ENCODE measurements around the gene ADAMTS17. TPM values are rescaled to one million over a fixed set of nuclear protein-coding genes. Genes with fewer than 3 reads are reported as not detected.
A peak's percentile ranks its signal among the peaks of the same experiment; 100 is the strongest.

Gene ADAMTS17
- total RNA-seq, 1 donor from 2014 or later: 2.3 TPM

- Histone ChIP-seq H3K36me3 (ENCODE audit: control insufficient read depth, insufficient read depth, low read length) (no peaks in the 10 kb centered on the region), H3K27me3 (ENCODE audit: control insufficient read depth, insufficient read depth, low read length) (no peaks in the 10 kb centered on the region), H3K4me3 (ENCODE audit: low read depth, low read length) (no peak overlapping the region)
- DNase-seq (ENCODE audit: low read depth): no peak
- no peak for TF ChIP-seq CTCF (IDR thresholded peaks at IDR 0.05; ENCODE audit: insufficient read depth, low read length, poor library complexity, severe bottlenecking)
Measured at GRCh38 chr15:99999282-100000070, 342.3 kb downstream of the ADAMTS17 start.

GRCh38 chr15:99998661-99999101, 343.1 kb downstream of the ADAMTS17 start:
- no peak for TF ChIP-seq CTCF (IDR thresholded peaks at IDR 0.05; ENCODE audit: insufficient read depth, low read length, poor library complexity, severe bottlenecking)
- H3K27me3 ChIP-seq (ENCODE audit: control insufficient read depth, insufficient read depth, low read length): no peaks in the 10 kb centered on the region
- H3K36me3 ChIP-seq (ENCODE audit: control insufficient read depth, insufficient read depth, low read length): no peaks in the 10 kb centered on the region
- H3K4me3 ChIP-seq (ENCODE audit: low read depth, low read length): no peak overlapping the region
- peak; percentile 2 for DNase-seq (ENCODE audit: low read depth)

GRCh38 chr15:99997112-99997651, 344.6 kb downstream of the ADAMTS17 start:
- Histone ChIP-seq H3K4me3 (ENCODE audit: low read depth, low read length) (no peak overlapping the region), H3K27me3 (ENCODE audit: control insufficient read depth, insufficient read depth, low read length) (no peaks in the 10 kb centered on the region), H3K36me3 (ENCODE audit: control insufficient read depth, insufficient read depth, low read length) (no peaks in the 10 kb centered on the region)
- TF ChIP-seq CTCF (IDR thresholded peaks at IDR 0.05; ENCODE audit: insufficient read depth, low read length, poor library complexity, severe bottlenecking): no peak
- DNase-seq (ENCODE audit: low read depth): no peak

GRCh38 chr15:99996660-99997059, 345.1 kb downstream of the ADAMTS17 start:
- no peak overlapping the region for H3K4me3 ChIP-seq (ENCODE audit: low read depth, low read length)
- DNase-seq (ENCODE audit: low read depth): no peak
- no peaks in the 10 kb centered on the region for H3K36me3 ChIP-seq (ENCODE audit: control insufficient read depth, insufficient read depth, low read length)
- no peaks in the 10 kb centered on the region for H3K27me3 ChIP-seq (ENCODE audit: control insufficient read depth, insufficient read depth, low read length)
- no peak for TF ChIP-seq CTCF (IDR thresholded peaks at IDR 0.05; ENCODE audit: insufficient read depth, low read length, poor library complexity, severe bottlenecking)

GRCh38 chr15:99995543-99995942, 346.2 kb downstream of the ADAMTS17 start:
- H3K4me3 ChIP-seq (ENCODE audit: low read depth, low read length): no peak overlapping the region
- DNase-seq (ENCODE audit: low read depth): no peak
- H3K27me3 ChIP-seq (ENCODE audit: control insufficient read depth, insufficient read depth, low read length): no peaks in the 10 kb centered on the region
- no peak for TF ChIP-seq CTCF (IDR thresholded peaks at IDR 0.05; ENCODE audit: insufficient read depth, low read length, poor library complexity, severe bottlenecking)
- no peaks in the 10 kb centered on the region for H3K36me3 ChIP-seq (ENCODE audit: control insufficient read depth, insufficient read depth, low read length)
